HG03460 (cell line): ENCODE data around the gene DTX3.
"Not testable (repeated sequence)": the region's sequence is repeated elsewhere in the genome, so short reads cannot be mapped to it uniquely, and the experiment has no call there.

ENCODE experiments used
- ATAC-seq: cut with Tn5 transposase; IDR thresholded peaks from one replicate; pipeline ENCODE4 v1.9.1; 2021; ENCODE audit not compliant: unreplicated experiment

DTX3 gene, protein sequence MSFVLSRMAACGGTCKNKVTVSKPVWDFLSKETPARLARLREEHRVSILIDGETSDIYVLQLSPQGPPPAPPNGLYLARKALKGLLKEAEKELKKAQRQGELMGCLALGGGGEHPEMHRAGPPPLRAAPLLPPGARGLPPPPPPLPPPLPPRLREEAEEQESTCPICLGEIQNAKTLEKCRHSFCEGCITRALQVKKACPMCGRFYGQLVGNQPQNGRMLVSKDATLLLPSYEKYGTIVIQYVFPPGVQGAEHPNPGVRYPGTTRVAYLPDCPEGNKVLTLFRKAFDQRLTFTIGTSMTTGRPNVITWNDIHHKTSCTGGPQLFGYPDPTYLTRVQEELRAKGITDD

GRCh38 chr12:57604454-57604991, at the start of gene DTX3:
DTX3 (plus strand) TSS chr12:57604824; CDS start chr12:57606518, 1,694 bp downstream.
- no peak for ATAC-seq

DNA sequence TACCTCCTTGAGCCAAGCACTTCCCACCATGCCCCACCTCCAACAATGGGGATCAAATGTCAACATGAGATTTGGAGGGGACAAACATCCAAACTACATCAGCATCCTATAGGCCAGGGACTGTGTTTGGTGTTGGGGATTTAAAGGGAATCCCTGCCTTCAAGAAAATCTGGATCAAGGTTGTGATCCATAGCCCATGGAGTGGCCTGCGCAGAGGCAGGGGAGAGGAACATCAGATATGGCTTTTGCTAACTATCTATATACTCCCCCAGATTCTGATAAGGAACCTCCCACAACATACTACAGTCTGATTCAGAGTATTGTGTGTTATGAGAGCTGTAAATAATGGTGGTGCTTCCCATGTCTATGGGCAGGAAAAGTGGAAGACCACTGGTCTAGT, 49.7 kb upstream of the DTX3 start:
- no peak for ATAC-seq

- no peak for ATAC-seq
These were observed 45.8 kb upstream of the DTX3 start for GRCh38 chr12:57558864-57559263.

DNA sequence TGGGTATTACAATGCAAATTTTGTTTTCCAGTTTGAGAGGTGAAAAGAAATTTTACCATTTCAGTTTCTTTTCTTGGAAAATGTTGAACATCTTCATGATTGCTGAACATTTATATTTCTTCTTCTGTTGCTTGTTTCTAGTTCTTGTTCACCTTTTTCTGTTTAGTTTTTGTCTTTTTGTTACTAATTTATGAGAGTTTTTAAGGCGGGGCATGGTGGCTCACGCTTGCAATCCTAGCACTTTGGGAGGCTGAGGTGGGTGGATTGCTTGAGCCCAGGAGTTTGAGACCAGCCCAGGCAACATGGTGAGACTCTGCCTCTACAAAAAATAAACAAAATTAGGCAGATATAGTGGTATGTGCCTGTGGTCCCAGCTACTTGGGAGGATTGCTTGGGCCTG, 44.1 kb upstream of the DTX3 start:
- ATAC-seq: no peak

GRCh38 chr12:57561117-57561516, 43.5 kb upstream of the DTX3 start:
- ATAC-seq: not testable (repeated sequence)

GRCh38 chr12:57563358-57563757, 41.3 kb upstream of the DTX3 start:
- no peak for ATAC-seq

GRCh38 chr12:57564178-57564740, 40.4 kb upstream of the DTX3 start:
- no peak for ATAC-seq

DNA sequence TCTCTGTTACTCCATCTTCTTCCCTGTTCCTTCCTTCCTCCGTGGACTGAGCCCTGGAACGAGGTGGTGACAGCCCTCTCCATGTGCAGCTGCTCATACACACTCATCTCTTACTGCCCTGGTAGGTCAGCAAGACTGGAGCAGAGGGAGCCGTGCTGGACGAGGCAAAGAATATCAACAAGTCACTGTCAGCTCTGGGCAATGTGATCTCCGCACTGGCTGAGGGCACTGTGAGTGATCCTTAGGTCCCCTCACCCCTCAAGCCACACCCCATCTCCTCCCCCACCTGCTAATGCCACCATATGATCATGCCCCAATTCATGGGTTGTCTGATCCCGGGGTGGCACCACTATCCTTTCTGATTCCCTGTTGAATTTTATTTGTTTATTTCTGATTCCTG, 35.8 kb upstream of the DTX3 start:
- ATAC-seq: no peak

- ATAC-seq: no peak
These were observed 34.8 kb upstream of the DTX3 start for GRCh38 chr12:57569858-57570257.

DNA sequence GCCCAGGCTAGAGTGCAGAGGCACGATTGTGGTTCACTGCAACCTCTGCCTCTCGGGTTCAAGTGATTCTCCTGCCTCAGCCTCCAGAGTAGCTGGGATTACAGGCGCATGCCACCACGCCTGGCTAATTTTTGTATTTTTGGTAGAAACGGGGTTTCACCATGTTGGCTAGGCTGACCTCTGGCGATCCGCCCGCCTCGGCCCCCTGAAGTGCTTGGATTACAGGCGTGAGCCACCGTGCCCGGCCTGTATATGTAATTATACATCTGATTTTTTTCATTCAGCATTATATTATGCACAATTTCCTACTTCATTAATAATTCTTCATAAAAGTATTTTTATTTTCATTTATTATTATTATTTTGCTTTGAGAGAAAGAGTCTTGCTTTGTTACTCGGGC, 34.2 kb upstream of the DTX3 start:
- ATAC-seq: not testable (repeated sequence)

DNA sequence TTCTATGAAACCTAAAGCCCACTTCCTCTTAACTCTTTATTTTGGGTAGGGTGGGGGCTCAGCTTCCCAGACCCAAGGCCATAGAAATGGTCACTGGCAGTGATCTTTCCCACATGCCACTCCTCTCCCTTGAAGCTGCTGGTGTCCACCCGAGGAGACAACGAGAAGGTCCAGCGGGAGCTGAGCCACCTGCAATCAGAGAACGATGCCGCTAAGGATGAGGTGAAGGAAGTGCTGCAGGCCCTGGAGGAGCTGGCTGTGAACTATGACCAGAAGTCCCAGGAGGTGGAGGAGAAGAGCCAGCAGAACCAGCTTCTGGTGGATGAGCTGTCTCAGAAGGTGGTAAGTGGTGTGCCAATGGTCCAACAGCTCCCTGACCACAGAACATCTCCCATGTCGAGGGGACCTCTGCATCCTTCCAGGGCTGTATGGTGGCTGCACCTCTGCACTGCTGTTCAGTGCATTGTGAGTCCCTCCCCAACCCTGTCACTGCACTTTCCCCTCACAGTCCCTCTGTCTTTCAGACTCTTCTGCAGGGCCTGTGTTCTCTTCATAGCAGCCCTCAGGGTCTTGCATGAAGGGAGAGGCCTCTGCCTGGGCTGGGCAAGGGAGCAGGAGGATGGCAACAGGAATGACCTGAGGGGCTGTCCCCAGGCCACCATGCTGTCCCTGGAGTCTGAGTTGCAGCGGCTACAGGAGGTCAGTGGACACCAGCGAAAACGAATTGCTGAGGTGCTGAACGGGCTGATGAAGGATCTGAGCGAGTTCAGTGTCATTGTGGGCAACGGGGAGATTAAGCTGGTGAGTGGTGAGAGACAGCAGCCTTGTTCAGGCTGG, 32.5 kb upstream of the DTX3 start:
- no peak for ATAC-seq

- no peak for ATAC-seq
These were observed 29.8 kb upstream of the DTX3 start for GRCh38 chr12:57574795-57575194.

DNA sequence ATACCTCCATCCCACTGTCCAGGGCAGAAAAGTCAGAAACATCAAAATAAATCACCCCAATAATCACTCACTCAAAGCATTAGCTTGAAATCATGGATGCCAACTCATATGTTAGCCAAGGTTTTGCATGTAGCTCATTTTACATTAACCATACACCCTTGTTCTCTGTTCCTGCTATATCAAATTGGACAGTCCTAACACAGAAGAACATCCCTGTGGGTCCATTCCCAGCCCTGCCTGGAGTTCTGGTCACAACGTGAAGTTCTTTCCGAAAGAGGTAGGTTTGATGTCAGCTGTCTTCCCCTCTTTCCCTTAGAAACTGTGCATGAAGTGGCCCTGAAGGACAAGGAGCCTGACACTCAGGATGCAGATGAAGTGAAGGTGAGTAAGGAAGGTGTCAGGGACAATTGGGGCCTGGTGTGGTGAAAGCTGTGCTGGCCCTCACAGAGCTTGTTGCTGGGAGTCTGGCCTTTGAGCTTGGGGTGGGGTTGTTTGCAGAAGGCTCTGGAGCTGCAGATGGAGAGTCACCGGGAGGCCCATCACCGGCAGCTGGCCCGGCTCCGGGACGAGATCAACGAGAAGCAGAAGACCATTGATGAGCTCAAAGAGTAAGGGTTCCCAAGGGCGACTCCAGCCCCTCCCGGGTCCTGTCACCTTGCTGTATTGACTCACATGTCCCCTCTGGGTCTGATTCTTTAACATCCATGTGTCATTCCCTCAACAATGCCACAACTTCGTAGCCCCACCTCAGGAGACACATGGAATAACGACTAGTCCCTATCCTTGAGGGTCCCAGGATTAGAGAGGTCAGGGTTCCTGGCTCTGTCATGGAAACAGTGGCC, 28.6 kb upstream of the DTX3 start:
- no peak for ATAC-seq

- ATAC-seq: no peak
These were observed 27.9 kb upstream of the DTX3 start for GRCh38 chr12:57576613-57577160.

GRCh38 chr12:57577981-57578758, 26.5 kb upstream of the DTX3 start:
- no peak for ATAC-seq

DNA sequence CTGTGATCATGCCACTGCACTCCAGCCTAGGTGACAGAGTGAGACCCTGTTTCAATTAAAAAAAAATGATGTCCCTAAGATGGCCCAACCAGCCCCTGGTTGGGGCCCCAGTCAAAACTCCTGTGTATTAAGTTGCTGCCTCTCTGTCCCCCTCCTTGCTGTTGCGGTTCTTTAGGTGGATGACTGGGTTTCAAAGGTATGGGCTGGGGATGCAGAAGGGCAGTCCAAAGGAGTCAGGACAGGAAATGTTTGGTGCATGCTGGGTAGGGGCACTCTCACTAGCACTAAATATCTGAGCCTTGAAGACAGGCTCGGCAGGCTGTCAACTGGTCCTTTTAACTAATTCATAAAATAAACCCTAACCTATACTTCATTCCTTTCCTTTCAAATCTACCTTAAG, 25.6 kb upstream of the DTX3 start:
- ATAC-seq: no peak

DNA sequence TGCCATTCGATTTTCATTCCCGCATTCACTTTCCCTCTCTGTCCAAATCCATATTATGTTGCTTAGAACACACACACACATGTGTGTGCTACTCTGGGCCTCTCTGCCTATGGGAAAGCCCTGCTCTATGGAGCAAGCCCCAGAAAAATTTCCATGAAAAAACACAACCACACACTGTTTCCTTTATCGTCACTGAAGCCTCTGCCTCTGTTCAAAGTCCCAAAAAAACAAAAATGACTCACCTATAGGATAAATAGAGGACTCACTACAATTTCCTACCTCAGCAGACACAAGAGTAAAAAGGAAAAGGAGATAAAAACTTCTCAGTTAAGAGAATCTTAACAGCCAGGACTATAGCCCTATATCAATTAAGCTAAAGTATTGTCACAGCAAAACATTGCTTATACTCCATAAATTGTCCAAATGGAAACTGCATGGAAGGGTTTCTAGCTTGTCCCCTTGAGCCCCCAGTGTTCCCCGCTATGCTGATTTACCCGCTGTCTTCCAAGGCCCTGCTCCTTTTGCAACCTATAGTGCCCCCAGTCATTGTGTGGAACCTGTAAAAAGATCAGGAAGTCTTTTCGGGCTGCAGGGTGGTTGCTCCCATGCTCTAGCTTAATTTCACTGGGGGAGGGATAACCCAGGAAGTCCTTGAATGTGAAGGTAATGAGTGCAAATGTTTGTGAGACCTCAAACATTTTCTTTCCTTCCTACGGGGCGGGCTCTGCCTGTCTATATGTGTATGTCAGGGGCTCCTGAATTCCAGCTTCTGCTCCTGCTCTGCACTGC, 24.8 kb upstream of the DTX3 start:
- no peak for ATAC-seq

- ATAC-seq: no peak
These were observed 24.2 kb upstream of the DTX3 start for GRCh38 chr12:57580466-57580795.

- no peak for ATAC-seq
These were observed 22.8 kb upstream of the DTX3 start for GRCh38 chr12:57581802-57582201.
